Measurements from ENCODE around the gene ARHGEF3.

The ARHGEF3 gene

GRCh38 chr3:56810577-56811545, 9.1 kb upstream of the ARHGEF3 start:
- H3K4me2 ChIP-seq (ENCODE audit: low read depth, low read length, poor library complexity, severe bottlenecking), result no peak overlapping the region
- H3K4me3 ChIP-seq (ENCODE audit: low read length, poor library complexity, severe bottlenecking), result no peak overlapping the region
- 0 out of 2 replicates have a peak, but pooled peaks cover 11% of the 10 kb centered on the region for H3K79me2 ChIP-seq (ENCODE audit: insufficient read depth, low read length)
- peaks cover 52% of the 10 kb centered on the region for H3K4me1 ChIP-seq (ENCODE audit: insufficient read depth, low read length, poor library complexity, severe bottlenecking)
- peaks cover 4% of the 10 kb centered on the region; the same call in 1 of the 2 replicates for H3F3A ChIP-seq (ENCODE audit: low read depth)
- no peak overlapping the region for H3K9ac ChIP-seq (ENCODE audit: low read depth, low read length, poor library complexity, severe bottlenecking)
- no peaks in the 10 kb centered on the region for H4K20me1 ChIP-seq (ENCODE audit: insufficient read depth, low read length, poor library complexity, severe bottlenecking)
- H3K9me2 ChIP-seq (replicated peaks; ENCODE audit: low read depth, low read length), result no peaks in the 10 kb centered on the region
- no peak for TF ChIP-seq EZH2phosphoT487 (IDR thresholded peaks at IDR 0.05; ENCODE audit: borderline replicate concordance)
- no peak for TF ChIP-seq CTCF (conservative IDR thresholded peaks at IDR 0.05; ENCODE audit: low read length)
- H2AFZ ChIP-seq (ENCODE audit: low read length), result no peak overlapping the region
- H3K36me3 ChIP-seq (ENCODE audit: insufficient read depth, low read length), result no peaks in the 10 kb centered on the region
- H3K9me3 ChIP-seq (ENCODE audit: insufficient read depth, low read depth, low read length), result no peaks in the 10 kb centered on the region
- no peaks in the 10 kb centered on the region for H3K27me3 ChIP-seq (ENCODE audit: insufficient read depth, low read length, poor library complexity, severe bottlenecking)

GRCh38 chr3:56806407-56806806, 4.7 kb upstream of the ARHGEF3 start:
- no peak for TF ChIP-seq EZH2phosphoT487 (IDR thresholded peaks at IDR 0.05; ENCODE audit: borderline replicate concordance)
- TF ChIP-seq CTCF (conservative IDR thresholded peaks at IDR 0.05; ENCODE audit: low read length), result no peak
- no peak overlapping the region for H3K4me3 ChIP-seq (ENCODE audit: low read length, poor library complexity, severe bottlenecking)
- peaks cover 1% of the 10 kb centered on the region for H4K20me1 ChIP-seq (ENCODE audit: insufficient read depth, low read length, poor library complexity, severe bottlenecking)
- no peak overlapping the region for H2AFZ ChIP-seq (ENCODE audit: low read length)
- H3K4me2 ChIP-seq (ENCODE audit: low read depth, low read length, poor library complexity, severe bottlenecking), result no peak overlapping the region
- 0 out of 2 replicates have a peak, but pooled peaks cover 13% of the 10 kb centered on the region for H3K79me2 ChIP-seq (ENCODE audit: insufficient read depth, low read length)
- no peaks in the 10 kb centered on the region for H3K9me2 ChIP-seq (replicated peaks; ENCODE audit: low read depth, low read length)
- H3K9me3 ChIP-seq (ENCODE audit: insufficient read depth, low read depth, low read length), result no peaks in the 10 kb centered on the region
- H3K9ac ChIP-seq (ENCODE audit: low read depth, low read length, poor library complexity, severe bottlenecking), result no peak overlapping the region
- no peaks in the 10 kb centered on the region for H3K36me3 ChIP-seq (ENCODE audit: insufficient read depth, low read length)
- no peaks in the 10 kb centered on the region for H3K27me3 ChIP-seq (ENCODE audit: insufficient read depth, low read length, poor library complexity, severe bottlenecking)
- no peaks in the 10 kb centered on the region for H3F3A ChIP-seq (ENCODE audit: low read depth)
- peaks cover 16% of the 10 kb centered on the region for H3K4me1 ChIP-seq (ENCODE audit: insufficient read depth, low read length, poor library complexity, severe bottlenecking)

DNA sequence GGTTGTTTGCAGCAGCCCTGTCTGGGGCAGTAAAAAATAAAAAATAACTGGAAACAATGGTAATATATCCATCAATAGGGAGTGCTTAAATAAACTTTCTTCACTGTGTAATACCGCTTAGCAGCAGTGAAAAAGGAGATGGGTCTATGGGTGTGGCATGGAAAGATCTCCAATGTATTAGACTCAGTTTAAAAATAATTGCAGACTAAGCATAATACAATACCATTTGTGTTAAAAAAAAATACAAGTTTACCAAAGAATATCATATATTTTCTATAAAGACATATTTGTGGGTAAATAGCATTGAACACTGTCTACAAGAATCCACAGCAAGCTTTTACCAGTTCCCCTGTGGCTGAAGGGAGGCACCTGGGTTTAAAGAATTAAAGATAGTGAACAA, 1.0 kb upstream of the ARHGEF3 start:
- Histone ChIP-seq H4K20me1 (ENCODE audit: insufficient read depth, low read length, poor library complexity, severe bottlenecking) (peaks cover 13% of the 10 kb centered on the region), H3K9me3 (ENCODE audit: insufficient read depth, low read depth, low read length) (no peaks in the 10 kb centered on the region), H3K4me2 (ENCODE audit: low read depth, low read length, poor library complexity, severe bottlenecking) (peak overlapping the region; percentile 97), H3K27me3 (ENCODE audit: insufficient read depth, low read length, poor library complexity, severe bottlenecking) (no peaks in the 10 kb centered on the region), H3K9ac (ENCODE audit: low read depth, low read length, poor library complexity, severe bottlenecking) (peak overlapping the region; percentile 69), H3F3A (ENCODE audit: low read depth) (no peaks in the 10 kb centered on the region), H3K36me3 (ENCODE audit: insufficient read depth, low read length) (no peaks in the 10 kb centered on the region), H2AFZ (ENCODE audit: low read length) (no peak overlapping the region), H3K4me1 (ENCODE audit: insufficient read depth, low read length, poor library complexity, severe bottlenecking) (peaks cover 39% of the 10 kb centered on the region), H3K4me3 (ENCODE audit: low read length, poor library complexity, severe bottlenecking) (no peak overlapping the region), H3K9me2 (replicated peaks; ENCODE audit: low read depth, low read length) (no peaks in the 10 kb centered on the region), H3K79me2 (ENCODE audit: insufficient read depth, low read length) (peaks cover 30% of the 10 kb centered on the region)
- no peak for TF ChIP-seq CTCF (conservative IDR thresholded peaks at IDR 0.05; ENCODE audit: low read length)

Data from Loucy (cell line).